GM18951 (cell line): Measurements from ENCODE around the gene AKIP1.

Source experiments
- POLR2A ChIP-seq: IDR thresholded peaks from 4 replicates; pipeline ENCODE4 v1.6.1; 2011; ENCODE audit warnings: mild to moderate bottlenecking; ENCODE audit not compliant: insufficient read length, insufficient read depth; ENCODE audit errors: extremely low read depth
- in situ Hi-C: fragments of 300-500 bp; cut with MboI; formaldehyde crosslinking; loops from one replicate; pipeline ENCODE4 v1.12.0; 2022; ENCODE audit warnings: low sequenced_read_pairs, mixed read lengths, inconsistent platforms; ENCODE audit not compliant: unreplicated experiment

AKIP1 gene

GRCh38 chr11:8899119-8899753, 11.8 kb upstream of the AKIP1 start:
- in situ Hi-C loops: no loop called here
- TF ChIP-seq POLR2A: no peak

GRCh38 chr11:8905528-8906165, 5.3 kb upstream of the AKIP1 start:
- in situ Hi-C loops: no loop called here
- TF ChIP-seq POLR2A: no peak

GRCh38 chr11:8907116-8907515, 3.9 kb upstream of the AKIP1 start:
- in situ Hi-C loops: no loop called here
- no peak for TF ChIP-seq POLR2A

GRCh38 chr11:8908099-8908498, 2.9 kb upstream of the AKIP1 start:
- in situ Hi-C loops: no loop called here

GRCh38 chr11:8910649-8911026, 351 bp upstream of the AKIP1 start:
- in situ Hi-C loops: no loop called here
- no peak for TF ChIP-seq POLR2A

More at GRCh38 chr11:8908099-8908498, 2.9 kb upstream of the AKIP1 start:
- no peak for TF ChIP-seq POLR2A

- in situ Hi-C loops: no loop called here
- no peak for TF ChIP-seq POLR2A
These were observed 3.1 kb downstream of the AKIP1 start for GRCh38 chr11:8913961-8914660.

- no peak for TF ChIP-seq POLR2A
- in situ Hi-C loops: no loop called here
These were observed 3.7 kb downstream of the AKIP1 start for GRCh38 chr11:8914661-8915018.

GRCh38 chr11:8917157-8917825, 6.3 kb downstream of the AKIP1 start:
- in situ Hi-C loops: no loop called here
- TF ChIP-seq POLR2A: no peak

GRCh38 chr11:8922691-8923090, 11.7 kb downstream of the AKIP1 start:
- in situ Hi-C loops: no loop called here
- no peak for TF ChIP-seq POLR2A

- no peak for TF ChIP-seq POLR2A
- in situ Hi-C loops: no loop called here
These were observed 14.7 kb downstream of the AKIP1 start for GRCh38 chr11:8925711-8926110.

- no peak for TF ChIP-seq POLR2A
- in situ Hi-C loops: no loop called here
These were observed 15.2 kb downstream of the AKIP1 start for GRCh38 chr11:8926236-8926635.

GRCh38 chr11:8927233-8927632, 16.2 kb downstream of the AKIP1 start:
- in situ Hi-C loops: no loop called here
- TF ChIP-seq POLR2A: no peak

GRCh38 chr11:8928205-8928604, 17.2 kb downstream of the AKIP1 start:
- no peak for TF ChIP-seq POLR2A
- in situ Hi-C loops: no loop called here
